Measurements from ENCODE around the gene STAG1. TPM values are rescaled to one million over a fixed set of nuclear protein-coding genes. Genes with fewer than 3 reads are reported as not detected.

Gene STAG1
- polyA plus RNA-seq, 1 of the 3 experiments (the other 2 are of a cell fraction) = 5.5 TPM

GRCh38 chr3:136311261-136311660 lies 440.9 kb downstream of the STAG1 start:
- no peaks in the 10 kb centered on the region for H3K4me1 ChIP-seq (ENCODE audit: control insufficient read depth in 1 of 2, insufficient read depth in 2 of 2, low read depth in 1 of 2, low read length in 1 of 2)
- no peak overlapping the region for H3K9ac ChIP-seq
- H3K27ac ChIP-seq (ENCODE audit: low read depth in 2 of 2, low read length in 1 of 2) = no peak overlapping the region
- H3K4me3 ChIP-seq (ENCODE audit: low read depth in 2 of 2, low read length in 1 of 2) = no peak overlapping the region
- POLR2A ChIA-PET = no interaction called here
- H2AFZ ChIP-seq (ENCODE audit: low read depth) = no peak overlapping the region
- H3K9me2 ChIP-seq = no peaks in the 10 kb centered on the region
- H4K20me1 ChIP-seq (ENCODE audit: insufficient read depth) = no peaks in the 10 kb centered on the region
- WGBS (ENCODE audit: low lambda C conversion rate) = 100% methylated on average over 2 of the region's 2 CpGs
- no peak for TF ChIP-seq EZH2phosphoT487 (IDR thresholded peaks at IDR 0.05; ENCODE audit: borderline replicate concordance, low read depth)
- TF ChIP-seq NFIC (IDR thresholded peaks at IDR 0.05; ENCODE audit: borderline replicate concordance) = no peak
- no peak for TF ChIP-seq RXRA (IDR thresholded peaks at IDR 0.05; ENCODE audit: borderline replicate concordance, low read depth)
- H3K36me3 ChIP-seq (replicated peaks in 1 of 2; ENCODE audit: control insufficient read depth in 1 of 2, insufficient read depth in 2 of 2, low read length in 1 of 2) = peaks cover 3 to 6% of the 10 kb centered on the region in 2 experiments
- H3K4me2 ChIP-seq = no peak overlapping the region
- no peaks in the 10 kb centered on the region for H3K79me2 ChIP-seq (ENCODE audit: insufficient read depth)
- no peak for DNase-seq
- H3K9me3 ChIP-seq = no peaks in the 10 kb centered on the region
- CTCF ChIA-PET = no interaction called here
- no peaks in the 10 kb centered on the region for H3F3A ChIP-seq (replicated peaks; ENCODE audit: insufficient read depth)
- no peaks in the 10 kb centered on the region for H3K27me3 ChIP-seq (ENCODE audit: insufficient read depth)

- no CpG with 5 or more reads among the region's 1 CpG for WGBS (ENCODE audit: low lambda C conversion rate)
- no peak for DNase-seq
Measured at GRCh38 chr3:136305879-136306278, 446.3 kb downstream of the STAG1 start.

GRCh38 chr3:136300444-136300843 lies 451.7 kb downstream of the STAG1 start:
- no peak overlapping the region for H3K4me3 ChIP-seq (ENCODE audit: low read depth in 2 of 2, low read length in 1 of 2)
- H3K4me1 ChIP-seq (ENCODE audit: control insufficient read depth in 1 of 2, insufficient read depth in 2 of 2, low read depth in 1 of 2, low read length in 1 of 2) = no peaks in the 10 kb centered on the region
- H3K9ac ChIP-seq = no peak overlapping the region
- no peak overlapping the region for H2AFZ ChIP-seq (ENCODE audit: low read depth)
- H3K9me3 ChIP-seq = no peaks in the 10 kb centered on the region
- no peaks in the 10 kb centered on the region for H3K27me3 ChIP-seq (ENCODE audit: insufficient read depth)
- WGBS (ENCODE audit: low lambda C conversion rate) = 96% methylated on average over 2 of the region's 2 CpGs
- H3K9me2 ChIP-seq = no peaks in the 10 kb centered on the region
- no peak overlapping the region for H3K4me2 ChIP-seq
- peaks cover 14 to 43% of the 10 kb centered on the region in 2 experiments for H3K36me3 ChIP-seq (replicated peaks in 1 of 2; ENCODE audit: control insufficient read depth in 1 of 2, insufficient read depth in 2 of 2, low read length in 1 of 2)
- ChIA-PET CTCF (no interaction called here), POLR2A (no interaction called here)
- no peaks in the 10 kb centered on the region for H3K79me2 ChIP-seq (ENCODE audit: insufficient read depth)
- H4K20me1 ChIP-seq (ENCODE audit: insufficient read depth) = no peaks in the 10 kb centered on the region
- DNase-seq = no peak
- peaks cover 6% of the 10 kb centered on the region for H3F3A ChIP-seq (replicated peaks; ENCODE audit: insufficient read depth)
- H3K27ac ChIP-seq (ENCODE audit: low read depth in 2 of 2, low read length in 1 of 2) = no peak overlapping the region
- TF ChIP-seq ELF1 (IDR thresholded peaks at IDR 0.05) = no peak
- no peak for TF ChIP-seq GATA2 (CRISPR knock-in tag; IDR thresholded peaks at IDR 0.05)
- no peak for TF ChIP-seq SMC3 (IDR thresholded peaks at IDR 0.05; ENCODE audit: low read depth, low read length)
- no peak for TF ChIP-seq CTCF (IDR thresholded peaks at IDR 0.05)
- no peak for TF ChIP-seq RCOR1 (IDR thresholded peaks at IDR 0.05; ENCODE audit: low read length)
- no peak for TF ChIP-seq MAX (IDR thresholded peaks at IDR 0.05; ENCODE audit: low read depth)
- TF ChIP-seq TAF1 (IDR thresholded peaks at IDR 0.05; ENCODE audit: borderline replicate concordance, low read depth, low read length) = no peak
- TF ChIP-seq YY1 (IDR thresholded peaks at IDR 0.05; ENCODE audit: low read depth) = no peak
- no peak for TF ChIP-seq FOSL2 (IDR thresholded peaks at IDR 0.05; ENCODE audit: borderline replicate concordance, low read depth)
- no peak for TF ChIP-seq MXI1 (IDR thresholded peaks at IDR 0.05; ENCODE audit: low read depth, low read length)

More at GRCh38 chr3:136305879-136306278, 446.3 kb downstream of the STAG1 start:
- no peaks in the 10 kb centered on the region for H3K9me3 ChIP-seq
- H3K79me2 ChIP-seq (ENCODE audit: insufficient read depth) = no peaks in the 10 kb centered on the region
- ChIA-PET CTCF (no interaction called here), POLR2A (no interaction called here)
- H3F3A ChIP-seq (replicated peaks; ENCODE audit: insufficient read depth) = no peaks in the 10 kb centered on the region
- no peak for TF ChIP-seq USF1 (IDR thresholded peaks at IDR 0.05; ENCODE audit: borderline replicate concordance, low read depth)
- no peak for TF ChIP-seq CHD2 (IDR thresholded peaks at IDR 0.05; ENCODE audit: low read length, partially characterized antibody)
- no peak for TF ChIP-seq FOXJ3 (CRISPR knock-in tag; IDR thresholded peaks at IDR 0.05)
- TF ChIP-seq GABPA (IDR thresholded peaks at IDR 0.05; ENCODE audit: low read depth) = no peak
- TF ChIP-seq RFX5 (IDR thresholded peaks at IDR 0.05; ENCODE audit: low read length) = no peak
- TF ChIP-seq TAF1 (IDR thresholded peaks at IDR 0.05; ENCODE audit: borderline replicate concordance, low read depth, low read length) = no peak
- no peak for TF ChIP-seq YY1 (IDR thresholded peaks at IDR 0.05; ENCODE audit: low read depth)
- H3K36me3 ChIP-seq (replicated peaks in 1 of 2; ENCODE audit: control insufficient read depth in 1 of 2, insufficient read depth in 2 of 2, low read length in 1 of 2) = peaks cover 5 to 15% of the 10 kb centered on the region in 2 experiments
- H3K4me1 ChIP-seq (ENCODE audit: control insufficient read depth in 1 of 2, insufficient read depth in 2 of 2, low read depth in 1 of 2, low read length in 1 of 2) = no peaks in the 10 kb centered on the region
- no peaks in the 10 kb centered on the region for H3K27me3 ChIP-seq (ENCODE audit: insufficient read depth)
- H3K4me2 ChIP-seq = no peak overlapping the region
- H3K9me2 ChIP-seq = no peaks in the 10 kb centered on the region
- H3K4me3 ChIP-seq (ENCODE audit: low read depth in 2 of 2, low read length in 1 of 2) = no peak overlapping the region
- H4K20me1 ChIP-seq (ENCODE audit: insufficient read depth) = no peaks in the 10 kb centered on the region
- H3K27ac ChIP-seq (ENCODE audit: low read depth in 2 of 2, low read length in 1 of 2) = no peak overlapping the region
- H3K9ac ChIP-seq = no peak overlapping the region
- no peak overlapping the region for H2AFZ ChIP-seq (ENCODE audit: low read depth)
